Muscle of leg (tissue), 11 donors: Measurements from ENCODE around the gene SLC35F4. TPM values are rescaled to one million over a fixed set of nuclear protein-coding genes. Genes with fewer than 3 reads are reported as not detected.
"Not testable (repeated sequence)": the region's sequence is repeated elsewhere in the genome, so short reads cannot be mapped to it uniquely, and the experiment has no call there.

Source experiments
- DNase-seq: peaks from one replicate; pipeline ENCODE4 v3.0.0; 2013
- H3K27ac ChIP-seq: one replicate; pipeline ENCODE4 v1.5.1; 2013; ENCODE audit warnings: mild to moderate bottlenecking, low read length, control low read depth
- H3K27me3 ChIP-seq: one replicate; pipeline ENCODE4 v1.6.1; 2013; ENCODE audit warnings: low read length; ENCODE audit not compliant: control insufficient read depth, insufficient read depth
- H3K36me3 ChIP-seq: one replicate; pipeline ENCODE4 v1.6.1; 2013; ENCODE audit warnings: low read length; ENCODE audit not compliant: control insufficient read depth, insufficient read depth
- H3K4me1 ChIP-seq: one replicate; pipeline ENCODE4 v1.6.1; 2013; ENCODE audit warnings: low read length; ENCODE audit not compliant: control insufficient read depth, insufficient read depth
- H3K4me3 ChIP-seq: one replicate; pipeline ENCODE4 v1.5.1; 2013; ENCODE audit warnings: low read length, control low read depth
- H3K9me3 ChIP-seq: replicated peaks from 2 replicates; pipeline ENCODE4 v1.6.1; 2013; ENCODE audit warnings: low read depth, low read length; ENCODE audit not compliant: control insufficient read depth
- WGBS: methylation state at CpG from one replicate; pipeline ENCODE4 v1.1.5; 2013; ENCODE audit warnings: missing lambda C conversion rate; ENCODE audit not compliant: insufficient coverage; 5-methylcytosine and 5-hydroxymethylcytosine counted together
- polyA plus RNA-seq, 8 donors: library from polyadenylated mRNA; unstranded; fragments of 120-200 nt; gene quantifications; one replicate each; pipeline versions ENCODE4 v1.2.1 to v1.2.3, GENCODE V29; 2013; ENCODE audit warnings: inconsistent platforms in 1 of 8, low replicate concordance in 1 of 8; ENCODE audit not compliant: insufficient read length in 8 of 8, insufficient read depth in 1 of 8
- total RNA-seq: library from RNA; stranded (reverse); fragments of 120-200 nt; gene quantifications from one replicate; pipeline ENCODE4 v1.2.4, GENCODE V29; 2013

The SLC35F4 gene
- total and polyA plus RNA-seq, 9 donors, result 0.09 to 0.58 (median 0.32) TPM

GRCh38 chr14:57755018-57755521, 110.8 kb downstream of the SLC35F4 start:
- Histone ChIP-seq H3K27ac (no peak overlapping the region), H3K4me3 (no peak overlapping the region), H3K36me3 (no peaks in the 10 kb centered on the region), H3K27me3 (no peaks in the 10 kb centered on the region), H3K9me3 (no peaks in the 10 kb centered on the region), H3K4me1 (peaks cover 2% of the 10 kb centered on the region)
- WGBS, result 52% methylated on average over 5 of the region's 6 CpGs
- DNase-seq, result no peak

GRCh38 chr14:57754527-57754926, 111.4 kb downstream of the SLC35F4 start:
- H3K36me3 ChIP-seq, result no peaks in the 10 kb centered on the region
- 54% methylated on average over 3 of the region's 5 CpGs for WGBS
- no peaks in the 10 kb centered on the region for H3K27me3 ChIP-seq
- no peak overlapping the region for H3K4me3 ChIP-seq
- peaks cover 2% of the 10 kb centered on the region for H3K4me1 ChIP-seq
- DNase-seq, result no peak
- H3K27ac ChIP-seq, result no peak overlapping the region
- H3K9me3 ChIP-seq, result no peaks in the 10 kb centered on the region

GRCh38 chr14:57753821-57754220, 112.1 kb downstream of the SLC35F4 start:
- no peaks in the 10 kb centered on the region for H3K9me3 ChIP-seq
- H3K4me3 ChIP-seq, result no peak overlapping the region
- H3K27ac ChIP-seq, result no peak overlapping the region
- no peaks in the 10 kb centered on the region for H3K36me3 ChIP-seq
- WGBS, result no CpG with 5 or more reads among the region's 4 CpGs
- DNase-seq, result no peak
- H3K4me1 ChIP-seq, result peaks cover 2% of the 10 kb centered on the region
- no peaks in the 10 kb centered on the region for H3K27me3 ChIP-seq

- no CpG with 5 or more reads among the region's 11 CpGs for WGBS
- not testable (repeated sequence) for H3K4me1 ChIP-seq, H3K9me3 ChIP-seq, DNase-seq, H3K27me3 ChIP-seq, H3K27ac ChIP-seq, H3K4me3 ChIP-seq, H3K36me3 ChIP-seq
These were observed 113.7 kb downstream of the SLC35F4 start for GRCh38 chr14:57752142-57752695.

- Histone ChIP-seq H3K36me3 (no peaks in the 10 kb centered on the region), H3K4me3 (no peak overlapping the region), H3K27ac (no peak overlapping the region), H3K9me3 (no peaks in the 10 kb centered on the region), H3K27me3 (no peaks in the 10 kb centered on the region), H3K4me1 (peaks cover 2% of the 10 kb centered on the region)
- no CpG with 5 or more reads among the region's 3 CpGs for WGBS
- no peak for DNase-seq
These were observed 114.5 kb downstream of the SLC35F4 start for GRCh38 chr14:57751400-57751799.

GRCh38 chr14:57749267-57749666, 116.6 kb downstream of the SLC35F4 start:
- DNase-seq, result no peak
- Histone ChIP-seq H3K27me3 (no peaks in the 10 kb centered on the region), H3K4me1 (no peaks in the 10 kb centered on the region), H3K4me3 (no peak overlapping the region), H3K36me3 (no peaks in the 10 kb centered on the region), H3K27ac (no peak overlapping the region), H3K9me3 (no peaks in the 10 kb centered on the region)
- WGBS, result no CpG with 5 or more reads among the region's 3 CpGs

- WGBS, result no CpG with 5 or more reads among the region's 1 CpG
These were observed 117.6 kb downstream of the SLC35F4 start for GRCh38 chr14:57748279-57748678.

GRCh38 chr14:57747036-57747435, 118.9 kb downstream of the SLC35F4 start:
- DNase-seq, result no peak
- no peak overlapping the region for H3K27ac ChIP-seq
- no peaks in the 10 kb centered on the region for H3K27me3 ChIP-seq
- H3K4me1 ChIP-seq, result no peaks in the 10 kb centered on the region
- H3K9me3 ChIP-seq, result no peaks in the 10 kb centered on the region
- H3K4me3 ChIP-seq, result no peak overlapping the region
- 94% methylated on average over 3 of the region's 4 CpGs for WGBS
- H3K36me3 ChIP-seq, result no peaks in the 10 kb centered on the region

More at GRCh38 chr14:57748279-57748678, 117.6 kb downstream of the SLC35F4 start:
- Histone ChIP-seq H3K27me3 (no peaks in the 10 kb centered on the region), H3K36me3 (no peaks in the 10 kb centered on the region), H3K4me3 (no peak overlapping the region), H3K9me3 (no peaks in the 10 kb centered on the region), H3K27ac (no peak overlapping the region), H3K4me1 (no peaks in the 10 kb centered on the region)
- DNase-seq, result no peak

- DNase-seq, result no peak
- no peaks in the 10 kb centered on the region for H3K27me3 ChIP-seq
- no peaks in the 10 kb centered on the region for H3K36me3 ChIP-seq
- H3K4me3 ChIP-seq, result no peak overlapping the region
- no peaks in the 10 kb centered on the region for H3K9me3 ChIP-seq
- H3K27ac ChIP-seq, result no peak overlapping the region
- no peaks in the 10 kb centered on the region for H3K4me1 ChIP-seq
- WGBS, result no CpG with 5 or more reads among the region's 1 CpG
These were observed 119.3 kb downstream of the SLC35F4 start for GRCh38 chr14:57746563-57746962.

GRCh38 chr14:57739516-57739915, 126.4 kb downstream of the SLC35F4 start:
- Histone ChIP-seq H3K36me3 (no peaks in the 10 kb centered on the region), H3K4me1 (no peaks in the 10 kb centered on the region), H3K4me3 (no peak overlapping the region), H3K27ac (no peak overlapping the region), H3K9me3 (no peaks in the 10 kb centered on the region), H3K27me3 (no peaks in the 10 kb centered on the region)
- no peak for DNase-seq
- no CpG with 5 or more reads among the region's 2 CpGs for WGBS

GRCh38 chr14:57737598-57737997, 128.3 kb downstream of the SLC35F4 start:
- Histone ChIP-seq H3K4me1 (no peaks in the 10 kb centered on the region), H3K27ac (no peak overlapping the region), H3K9me3 (no peaks in the 10 kb centered on the region), H3K4me3 (no peak overlapping the region), H3K36me3 (no peaks in the 10 kb centered on the region), H3K27me3 (no peaks in the 10 kb centered on the region)
- no peak for DNase-seq
- 39% methylated on average over 3 of the region's 3 CpGs for WGBS
